ENCODE measurements around the gene FUT7.

FUT7 gene

GRCh38 chr9:136983656-136984314, 48.1 kb downstream of the FUT7 start:
- H3K4me3 ChIP-seq (ENCODE audit: low read depth, low read length) = no peak overlapping the region
- TF ChIP-seq CTCF (IDR thresholded peaks at IDR 0.05; ENCODE audit: borderline replicate concordance, insufficient read depth, low read depth, low read length) = no peak

GRCh38 chr9:136983167-136983566, 48.7 kb downstream of the FUT7 start:
- no peak for TF ChIP-seq CTCF (IDR thresholded peaks at IDR 0.05; ENCODE audit: borderline replicate concordance, insufficient read depth, low read depth, low read length)
- H3K4me3 ChIP-seq (ENCODE audit: low read depth, low read length) = no peak overlapping the region

GRCh38 chr9:136982232-136983051, 49.4 kb downstream of the FUT7 start, which contains the start of gene LCNL1:
LCNL1 (plus strand) TSS chr9:136982993; CDS start chr9:136983587, 594 bp downstream.
- H3K4me3 ChIP-seq (ENCODE audit: low read depth, low read length) = no peak within 1 kb of the TSS
- no peak for TF ChIP-seq CTCF (IDR thresholded peaks at IDR 0.05; ENCODE audit: borderline replicate concordance, insufficient read depth, low read depth, low read length)

- no peak for TF ChIP-seq CTCF (IDR thresholded peaks at IDR 0.05; ENCODE audit: borderline replicate concordance, insufficient read depth, low read depth, low read length)
- no peak overlapping the region for H3K4me3 ChIP-seq (ENCODE audit: low read depth, low read length)
Observed at GRCh38 chr9:136981588-136982231, 50.2 kb downstream of the FUT7 start.

GRCh38 chr9:136980669-136981478, 51.0 kb downstream of the FUT7 start:
- TF ChIP-seq CTCF (IDR thresholded peaks at IDR 0.05; ENCODE audit: borderline replicate concordance, insufficient read depth, low read depth, low read length) = no peak
- no peak overlapping the region for H3K4me3 ChIP-seq (ENCODE audit: low read depth, low read length)
